Measurements from ENCODE around the gene AMER2. TPM values are rescaled to one million over a fixed set of nuclear protein-coding genes. Genes with fewer than 3 reads are reported as not detected.

Gene AMER2
- total RNA-seq, 2 experiments from 2014 or later, result not detected

GRCh38 chr13:25143706-25144105, 28.4 kb downstream of the AMER2 start:
- H3K4me2 ChIP-seq (ENCODE audit: low read length), result no peak overlapping the region
- no peaks in the 10 kb centered on the region for H4K20me1 ChIP-seq (ENCODE audit: insufficient read depth, low read length)
- no peak overlapping the region for H2AFZ ChIP-seq (ENCODE audit: low read length)
- POLR2A ChIA-PET, result no interaction called here
- no peaks in the 10 kb centered on the region for H3K79me2 ChIP-seq (ENCODE audit: insufficient read depth, low read depth, low read length)
- no TSS peak for BruUV-seq (replicated peaks)
- H3K27ac ChIP-seq (ENCODE audit: low read depth, low read length, poor library complexity, severe bottlenecking), result no peak overlapping the region
- H3K36me3 ChIP-seq (ENCODE audit: insufficient read depth, low read length), result no peaks in the 10 kb centered on the region
- H3K4me1 ChIP-seq (ENCODE audit: insufficient read depth, low read length, poor library complexity, severe bottlenecking), result no peaks in the 10 kb centered on the region
- no peaks in the 10 kb centered on the region for H3K9me2 ChIP-seq (ENCODE audit: insufficient read depth, low read length)
- 0 out of 2 replicates have a peak, but pooled peaks cover 6% of the 10 kb centered on the region for H3K9me3 ChIP-seq (ENCODE audit: low read length)
- CTCF ChIA-PET (ENCODE audit: unreplicated experiment), result no interaction called here
- intact Hi-C loops (cut with micrococcal nuclease; ENCODE audit: unreplicated experiment), result no loop called here
- no peak for DNase-seq (ENCODE audit: low spot score)
- TF ChIP-seq CTCF (conservative IDR thresholded peaks at IDR 0.05; ENCODE audit: low read length) (no peak), EZH2phosphoT487 (IDR thresholded peaks at IDR 0.05; ENCODE audit: borderline replicate concordance, low read depth, low read length) (no peak)
- H3K4me3 ChIP-seq (ENCODE audit: low read depth, low read length, poor library complexity, severe bottlenecking), result no peak overlapping the region

DNA sequence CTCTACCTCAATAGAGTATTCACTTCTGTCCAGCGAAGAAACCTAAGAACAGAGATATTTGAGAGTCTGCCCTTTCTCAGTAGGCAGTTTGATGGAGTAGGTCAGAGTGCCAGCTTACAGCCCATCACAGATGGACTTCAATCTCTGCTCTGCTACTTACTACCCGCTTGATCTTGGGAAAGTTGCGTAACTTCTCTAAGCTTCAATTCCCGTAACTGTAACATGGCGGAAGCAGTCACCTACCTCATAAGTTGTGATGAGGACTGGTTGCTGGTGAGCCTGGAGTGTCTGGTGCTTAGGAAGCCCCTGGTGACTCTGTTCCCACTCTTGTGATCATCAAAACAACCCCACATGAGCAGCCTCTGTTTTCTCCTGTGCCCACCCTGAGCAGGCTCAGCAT, 31.0 kb downstream of the AMER2 start:
- Histone ChIP-seq H3K4me3 (ENCODE audit: low read depth, low read length, poor library complexity, severe bottlenecking) (no peak overlapping the region), H3K27ac (ENCODE audit: low read depth, low read length, poor library complexity, severe bottlenecking) (no peak overlapping the region), H3K79me2 (ENCODE audit: insufficient read depth, low read depth, low read length) (no peaks in the 10 kb centered on the region), H4K20me1 (ENCODE audit: insufficient read depth, low read length) (no peaks in the 10 kb centered on the region), H2AFZ (ENCODE audit: low read length) (no peak overlapping the region), H3K4me1 (ENCODE audit: insufficient read depth, low read length, poor library complexity, severe bottlenecking) (no peaks in the 10 kb centered on the region), H3K36me3 (ENCODE audit: insufficient read depth, low read length) (no peaks in the 10 kb centered on the region), H3K9me2 (ENCODE audit: insufficient read depth, low read length) (no peaks in the 10 kb centered on the region), H3K9me3 (ENCODE audit: low read length) (no peaks in the 10 kb centered on the region), H3K4me2 (ENCODE audit: low read length) (no peak overlapping the region)
- POLR2A ChIA-PET, result no interaction called here
- intact Hi-C loops (cut with micrococcal nuclease; ENCODE audit: unreplicated experiment), result no loop called here
- DNase-seq (ENCODE audit: low spot score), result no peak
- CTCF ChIA-PET (ENCODE audit: unreplicated experiment), result no interaction called here
- TF ChIP-seq CTCF (conservative IDR thresholded peaks at IDR 0.05; ENCODE audit: low read length) (no peak), EZH2phosphoT487 (IDR thresholded peaks at IDR 0.05; ENCODE audit: borderline replicate concordance, low read depth, low read length) (no peak)
- BruUV-seq (replicated peaks), result no TSS peak

DNA sequence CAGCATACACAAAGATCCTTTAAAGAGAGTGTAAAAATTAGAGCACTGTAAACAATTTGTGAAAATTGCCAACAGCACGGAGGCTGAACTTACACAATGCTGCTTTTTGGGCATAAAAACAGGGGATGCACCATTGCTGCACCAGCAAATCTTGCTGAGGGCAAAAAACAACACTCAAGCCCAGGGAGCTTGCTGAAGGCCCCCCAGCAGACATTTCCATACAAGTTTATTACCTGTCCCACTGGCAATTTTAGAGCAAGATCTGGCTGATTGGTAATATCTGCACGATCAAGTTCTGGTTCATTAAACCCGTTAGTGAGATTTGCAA, 34.3 kb downstream of the AMER2 start:
- ChIA-PET CTCF (ENCODE audit: unreplicated experiment) (no interaction called here), POLR2A (interaction anchor here (0.6 kb wide), 1 partner anchor 112 kb away, joined by 3 read pairs; no protein-coding TSS in a partner anchor)
- no peak overlapping the region for H3K27ac ChIP-seq (ENCODE audit: low read depth, low read length, poor library complexity, severe bottlenecking)
- no peaks in the 10 kb centered on the region for H3K79me2 ChIP-seq (ENCODE audit: insufficient read depth, low read depth, low read length)
- no peak for DNase-seq (ENCODE audit: low spot score)
- TF ChIP-seq CTCF (conservative IDR thresholded peaks at IDR 0.05; ENCODE audit: low read length), result no peak
- TF ChIP-seq EZH2phosphoT487 (IDR thresholded peaks at IDR 0.05; ENCODE audit: borderline replicate concordance, low read depth, low read length), result no peak
- no TSS peak for BruUV-seq (replicated peaks)
- intact Hi-C loops (cut with micrococcal nuclease; ENCODE audit: unreplicated experiment), result no loop called here
- H3K9me3 ChIP-seq (ENCODE audit: low read length), result no peaks in the 10 kb centered on the region
- H3K4me1 ChIP-seq (ENCODE audit: insufficient read depth, low read length, poor library complexity, severe bottlenecking), result no peaks in the 10 kb centered on the region
- H4K20me1 ChIP-seq (ENCODE audit: insufficient read depth, low read length), result no peaks in the 10 kb centered on the region
- no peak overlapping the region for H3K4me3 ChIP-seq (ENCODE audit: low read depth, low read length, poor library complexity, severe bottlenecking)
- H3K4me2 ChIP-seq (ENCODE audit: low read length), result no peak overlapping the region
- H3K36me3 ChIP-seq (ENCODE audit: insufficient read depth, low read length), result no peaks in the 10 kb centered on the region
- H2AFZ ChIP-seq (ENCODE audit: low read length), result no peak overlapping the region
- no peaks in the 10 kb centered on the region for H3K9me2 ChIP-seq (ENCODE audit: insufficient read depth, low read length)
